ENCODE results near the gene ACKR3. TPM values are rescaled to one million over a fixed set of nuclear protein-coding genes. Genes with fewer than 3 reads are reported as not detected.

The ACKR3 gene
- total RNA-seq, 4 donors from 2014 or later, result 5.9 to 29.5 (median 24.5) TPM

DNA sequence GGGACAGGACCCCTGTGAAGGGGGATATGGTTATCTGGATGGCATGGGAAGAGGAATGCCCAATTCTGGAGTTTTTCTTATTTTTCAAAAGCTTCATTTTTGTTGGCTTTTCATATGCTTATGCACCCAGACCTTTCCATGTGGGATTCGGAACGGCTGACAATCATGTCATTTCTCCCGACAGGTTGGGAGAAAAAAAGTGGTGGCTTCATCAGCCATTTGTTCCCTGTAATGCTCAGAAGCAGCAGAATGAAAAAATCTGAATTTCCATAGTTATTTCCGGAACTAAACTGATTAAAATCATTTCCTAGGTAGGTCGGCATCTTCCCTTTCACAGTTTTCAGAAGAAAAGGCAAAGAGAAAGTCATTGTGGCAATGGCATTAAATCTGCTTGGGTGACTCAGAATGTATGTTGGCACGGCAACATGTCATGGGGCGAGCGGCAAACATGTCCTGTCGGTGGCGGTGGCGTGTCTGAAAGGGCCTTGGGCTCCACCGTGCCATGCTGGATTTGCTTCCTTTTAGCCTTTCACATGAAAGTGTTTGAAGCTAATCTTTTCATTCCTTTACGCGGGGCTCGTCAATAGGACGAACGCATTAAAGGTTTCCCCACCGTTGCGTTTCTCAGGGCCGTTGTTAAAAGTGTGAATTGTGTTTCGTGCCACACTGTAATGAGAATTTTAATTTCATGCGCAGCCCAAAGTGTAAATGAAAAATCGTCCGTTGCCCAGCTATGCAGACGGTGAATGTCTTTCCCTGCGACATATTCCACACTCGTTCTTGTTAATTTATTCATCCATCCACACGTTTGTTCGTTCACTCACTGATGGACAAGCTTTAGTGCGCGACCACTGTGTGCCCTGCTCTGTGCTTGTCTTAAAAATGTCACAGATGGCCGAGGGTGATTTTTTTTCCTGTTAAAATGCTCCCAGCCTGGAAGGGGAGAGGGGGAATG, 18.5 kb downstream of the ACKR3 start:
- Histone ChIP-seq H3K36me3 (peaks cover 0 to 2% (median 0%) of the 10 kb centered on the region in 3 donors), H3K4me1 (peaks cover 0 to 4% (median 0%) of the 10 kb centered on the region in 3 donors), H3K27me3 (no peaks in the 10 kb centered on the region), H3K27ac (no peak overlapping the region), H3K4me3 (no peak overlapping the region), H3K9me3 (no peaks in the 10 kb centered on the region)
- no peak for TF ChIP-seq POLR2A (IDR thresholded peaks at IDR 0.05)
- TF ChIP-seq, protein P1, sequence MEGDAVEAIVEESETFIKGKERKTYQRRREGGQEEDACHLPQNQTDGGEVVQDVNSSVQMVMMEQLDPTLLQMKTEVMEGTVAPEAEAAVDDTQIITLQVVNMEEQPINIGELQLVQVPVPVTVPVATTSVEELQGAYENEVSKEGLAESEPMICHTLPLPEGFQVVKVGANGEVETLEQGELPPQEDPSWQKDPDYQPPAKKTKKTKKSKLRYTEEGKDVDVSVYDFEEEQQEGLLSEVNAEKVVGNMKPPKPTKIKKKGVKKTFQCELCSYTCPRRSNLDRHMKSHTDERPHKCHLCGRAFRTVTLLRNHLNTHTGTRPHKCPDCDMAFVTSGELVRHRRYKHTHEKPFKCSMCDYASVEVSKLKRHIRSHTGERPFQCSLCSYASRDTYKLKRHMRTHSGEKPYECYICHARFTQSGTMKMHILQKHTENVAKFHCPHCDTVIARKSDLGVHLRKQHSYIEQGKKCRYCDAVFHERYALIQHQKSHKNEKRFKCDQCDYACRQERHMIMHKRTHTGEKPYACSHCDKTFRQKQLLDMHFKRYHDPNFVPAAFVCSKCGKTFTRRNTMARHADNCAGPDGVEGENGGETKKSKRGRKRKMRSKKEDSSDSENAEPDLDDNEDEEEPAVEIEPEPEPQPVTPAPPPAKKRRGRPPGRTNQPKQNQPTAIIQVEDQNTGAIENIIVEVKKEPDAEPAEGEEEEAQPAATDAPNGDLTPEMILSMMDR (IDR thresholded peaks at IDR 0.05), result no peak
- intact Hi-C loops (cut with DNase I), result no loop called here
- WGBS, 2 donors, result 54 to 67% methylated on average over 31 to 32 of the region's 32 CpGs
- no peak for DNase-seq

GRCh38 chr2:236588932-236589592, 19.4 kb downstream of the ACKR3 start:
- no peak for DNase-seq
- Histone ChIP-seq H3K27me3 (no peaks in the 10 kb centered on the region), H3K9me3 (no peaks in the 10 kb centered on the region), H3K27ac (no peak overlapping the region), H3K4me1 (peaks cover 0 to 4% (median 0%) of the 10 kb centered on the region in 3 donors), H3K4me3 (no peak overlapping the region), H3K36me3 (no peaks in the 10 kb centered on the region)
- intact Hi-C loops (cut with DNase I), result no loop called here
- TF ChIP-seq, protein P1 (IDR thresholded peaks at IDR 0.05), result no peak
- no peak for TF ChIP-seq POLR2A (IDR thresholded peaks at IDR 0.05)
- WGBS, 2 donors, result 81 to 89% methylated on average over 11 to 14 of the region's 15 CpGs

- H3K4me3 ChIP-seq, result no peak overlapping the region
- WGBS, 2 donors, result 89 to 93% methylated on average over 6 to 8 of the region's 8 CpGs
- intact Hi-C loops (cut with DNase I), result no loop called here
- H3K27ac ChIP-seq, result no peak overlapping the region
- H3K27me3 ChIP-seq, result no peaks in the 10 kb centered on the region
- peaks cover 0 to 4% (median 0%) of the 10 kb centered on the region in 3 donors for H3K4me1 ChIP-seq
- no peaks in the 10 kb centered on the region for H3K36me3 ChIP-seq
- no peak for DNase-seq
- H3K9me3 ChIP-seq, result no peaks in the 10 kb centered on the region
- TF ChIP-seq, protein P1 (IDR thresholded peaks at IDR 0.05), result no peak
- no peak for TF ChIP-seq POLR2A (IDR thresholded peaks at IDR 0.05)
Observed at GRCh38 chr2:236590846-236591245, 21.2 kb downstream of the ACKR3 start.

- no peak for DNase-seq
- 75% methylated on average over 10 of the region's 14 CpGs for WGBS, 2 donors
- Histone ChIP-seq H3K27me3 (no peaks in the 10 kb centered on the region), H3K4me1 (peaks cover 0 to 4% (median 0%) of the 10 kb centered on the region in 3 donors), H3K27ac (no peak overlapping the region), H3K4me3 (no peak overlapping the region), H3K9me3 (no peaks in the 10 kb centered on the region), H3K36me3 (no peaks in the 10 kb centered on the region)
- TF ChIP-seq, protein P1 (IDR thresholded peaks at IDR 0.05), result no peak
- no peak for TF ChIP-seq POLR2A (IDR thresholded peaks at IDR 0.05)
- intact Hi-C loops (cut with DNase I), result no loop called here
Observed at GRCh38 chr2:236592821-236593220, 23.2 kb downstream of the ACKR3 start.

- 94 to 96% methylated on average over 2 of the region's 2 CpGs for WGBS, 2 donors
- H3K27ac ChIP-seq, result no peak overlapping the region
- H3K27me3 ChIP-seq, result no peaks in the 10 kb centered on the region
- H3K4me3 ChIP-seq, result no peak overlapping the region
- H3K4me1 ChIP-seq, result no peaks in the 10 kb centered on the region
- no peaks in the 10 kb centered on the region for H3K36me3 ChIP-seq
- intact Hi-C loops (cut with DNase I), result no loop called here
- no peak for DNase-seq
- no peaks in the 10 kb centered on the region for H3K9me3 ChIP-seq
- TF ChIP-seq, protein P1 (IDR thresholded peaks at IDR 0.05), result no peak
- no peak for TF ChIP-seq POLR2A (IDR thresholded peaks at IDR 0.05)
Observed at GRCh38 chr2:236593531-236593930, 23.9 kb downstream of the ACKR3 start.

All from esophagus squamous epithelium (tissue), 5 donors.